SK-N-SH (cell line): ENCODE results near the gene DPF3. TPM values are rescaled to one million over a fixed set of nuclear protein-coding genes. Genes with fewer than 3 reads are reported as not detected.
A peak's percentile ranks its signal among the peaks of the same experiment; 100 is the strongest.

Experiments used
- CTCF ChIA-PET: fragments of 300-600, 350-600 bp; formaldehyde crosslinking; extraction: SDS; loops from one replicate; lab custom pipeline; 2021; lab: Yijun Ruan, JAX
- POLR2A ChIA-PET: fragments of 350-600 bp; sonication (Branson Sonifier 250); formaldehyde crosslinking; extraction: SDS; loops from one replicate; lab custom pipeline; 2020; ENCODE audit warnings: antibody characterized with exemption, inconsistent platforms; lab: Yijun Ruan, JAX
- DNase-seq: peaks from one replicate; pipeline ENCODE4 v3.0.0; 2012
- H2AFZ ChIP-seq: fragments of 200-600 bp; sonication (generic); 2 replicates; pipeline ENCODE4 v1.8.1; 2016; ENCODE audit warnings: antibody characterized with exemption, mild to moderate bottlenecking, low read depth
- H3F3A ChIP-seq: fragments of 200-600 bp; sonication (generic); replicated peaks from 2 replicates; pipeline ENCODE3; 2016; ENCODE audit warnings: antibody characterized with exemption, mild to moderate bottlenecking; ENCODE audit not compliant: insufficient read depth
- H3K27ac ChIP-seq, 2 experiments: fragments of 200-500 bp in 1 of 2; fragments of 200-600 bp in 1 of 2; sonication (Bioruptor generic) in 1 of 2; sonication (generic), shearing (Covaris generic) in 1 of 2; 2 replicates each; pipeline versions ENCODE4 v1.5.1 to v1.6.1; 2014 to 2016; ENCODE audit warnings: low read depth in 2 of 2, inconsistent platforms in 1 of 2, low read length in 1 of 2, mild to moderate bottlenecking in 1 of 2, mixed read lengths in 1 of 2
- H3K27me3 ChIP-seq: fragments of 200-600 bp; sonication (generic), shearing (Covaris generic); 2 replicates; pipeline ENCODE4 v1.6.1; 2016; ENCODE audit warnings: mixed run types; ENCODE audit not compliant: insufficient read depth
- H3K36me3 ChIP-seq, 2 experiments: fragments of 200-500 bp in 1 of 2; fragments of 200-600 bp in 1 of 2; sonication (Bioruptor generic) in 1 of 2; sonication (generic) in 1 of 2; replicated peaks in 1 of 2; 2 replicates each; pipeline versions ENCODE3 to v1.5.1; 2014 to 2016; ENCODE audit warnings: low read length in 1 of 2, mild to moderate bottlenecking in 1 of 2; ENCODE audit not compliant: insufficient read depth in 2 of 2, control insufficient read depth in 1 of 2
- H3K4me1 ChIP-seq, 2 experiments: fragments of 200-500 bp in 1 of 2; fragments of 200-600 bp in 1 of 2; sonication (Bioruptor generic) in 1 of 2; sonication (generic), shearing (Covaris generic) in 1 of 2; 2 replicates each; pipeline versions ENCODE4 v1.5.1 to v1.6.1; 2014 to 2016; ENCODE audit warnings: low read depth in 1 of 2, low read length in 1 of 2, mixed run types in 1 of 2; ENCODE audit not compliant: insufficient read depth in 2 of 2, control insufficient read depth in 1 of 2
- H3K4me2 ChIP-seq: fragments of 200-600 bp; sonication (generic), shearing (Covaris generic); 2 replicates; pipeline ENCODE4 v1.6.1; 2017; ENCODE audit warnings: mixed run types
- H3K4me3 ChIP-seq, 2 experiments: fragments of 200-500 bp in 1 of 2; fragments of 200-600 bp in 1 of 2; sonication (Bioruptor generic) in 1 of 2; sonication (generic), shearing (Covaris generic) in 1 of 2; 2 replicates each; pipeline versions ENCODE4 v1.5.1 to v1.8.1; 2014 to 2016; ENCODE audit warnings: low read depth in 2 of 2, inconsistent platforms in 1 of 2, low read length in 1 of 2, mild to moderate bottlenecking in 1 of 2, mixed read lengths in 1 of 2, moderate library complexity in 1 of 2
- H3K79me2 ChIP-seq: fragments of 200-600 bp; sonication (generic); 2 replicates; pipeline ENCODE4 v1.8.1; 2017; ENCODE audit warnings: mild to moderate bottlenecking; ENCODE audit not compliant: insufficient read depth
- H3K9ac ChIP-seq: fragments of 200-600 bp; sonication (generic); 2 replicates; pipeline ENCODE4 v1.6.1; 2017; ENCODE audit warnings: mixed run types
- H3K9me2 ChIP-seq: fragments of 200-600 bp; sonication (generic); 2 replicates; pipeline ENCODE4 v1.6.1; 2017; ENCODE audit warnings: mixed run types
- H3K9me3 ChIP-seq: fragments of 200-600 bp; sonication (generic); 2 replicates; pipeline ENCODE4 v1.6.1; 2017; ENCODE audit warnings: mixed run types, mild to moderate bottlenecking, moderate library complexity
- H4K20me1 ChIP-seq: fragments of 200-600 bp; sonication (generic); 2 replicates; pipeline ENCODE4 v1.6.1; 2017; ENCODE audit warnings: mild to moderate bottlenecking, mixed run types; ENCODE audit not compliant: insufficient read depth
- CHD2 ChIP-seq: fragments of 150-350 bp; IDR thresholded peaks from 2 replicates; pipeline ENCODE4 v1.6.1; 2018; ENCODE audit warnings: low read length; ENCODE audit not compliant: partially characterized antibody
- ELF1 ChIP-seq: IDR thresholded peaks from 2 replicates; pipeline ENCODE4 v1.4.0; 2012
- EP300 ChIP-seq, 2 experiments: IDR thresholded peaks; 2 replicates each; pipeline versions ENCODE4 v1.4.0 to v1.6.1; 2012; ENCODE audit warnings: borderline replicate concordance in 1 of 2, low read depth in 1 of 2, low read length in 1 of 2
- FOXJ3 ChIP-seq: sonication (generic); formaldehyde crosslinking; IDR thresholded peaks from 2 replicates; pipeline ENCODE4 v1.5.1; 2020; ENCODE audit warnings: mild to moderate bottlenecking, missing genetic modification reagents
- GATA2 ChIP-seq: sonication (generic); formaldehyde crosslinking; IDR thresholded peaks from 2 replicates; pipeline ENCODE4 v1.5.0; 2020; ENCODE audit warnings: mild to moderate bottlenecking, missing genetic modification reagents
- MAX ChIP-seq: IDR thresholded peaks from 2 replicates; pipeline ENCODE4 v1.4.0; 2012; ENCODE audit warnings: low read depth
- MEF2A ChIP-seq: IDR thresholded peaks from 2 replicates; pipeline ENCODE4 v1.4.0; 2012; ENCODE audit warnings: low read depth, borderline replicate concordance
- MXI1 ChIP-seq: IDR thresholded peaks from 2 replicates; pipeline ENCODE4 v1.6.1; 2012; ENCODE audit warnings: mild to moderate bottlenecking, low read depth, low read length, improper control_type of control experiment
- NFIC ChIP-seq: IDR thresholded peaks from 2 replicates; pipeline ENCODE4 v1.4.0; 2012; ENCODE audit warnings: borderline replicate concordance
- NRF1 ChIP-seq: IDR thresholded peaks from 2 replicates; pipeline ENCODE4 v1.6.1; 2012; ENCODE audit warnings: low read depth, mild to moderate bottlenecking, low read length
- PBX3 ChIP-seq: IDR thresholded peaks from 2 replicates; pipeline ENCODE4; 2012
- POLR2AphosphoS5 ChIP-seq: IDR thresholded peaks from 2 replicates; pipeline ENCODE4 v1.6.1; 2012; ENCODE audit warnings: low read depth, low read length
- RCOR1 ChIP-seq: fragments of 150-350 bp; IDR thresholded peaks from 2 replicates; pipeline ENCODE4 v1.6.1; 2017; ENCODE audit warnings: antibody characterized with exemption, low read length
- RFX5 ChIP-seq: IDR thresholded peaks from 2 replicates; pipeline ENCODE4 v1.6.1; 2012; ENCODE audit warnings: mild to moderate bottlenecking, improper control_type of control experiment, low read length
- SIN3A ChIP-seq: IDR thresholded peaks from 2 replicates; pipeline ENCODE4 v1.6.1; 2012; ENCODE audit warnings: low read depth, mild to moderate bottlenecking, low read length, moderate library complexity, borderline replicate concordance
- SMC3 ChIP-seq: IDR thresholded peaks from 2 replicates; pipeline ENCODE4 v1.6.1; 2012; ENCODE audit warnings: low read depth, low read length, improper control_type of control experiment
- TAF1 ChIP-seq: IDR thresholded peaks from 2 replicates; pipeline ENCODE4 v1.6.1; 2012; ENCODE audit warnings: low read depth, mild to moderate bottlenecking, low read length, moderate library complexity, borderline replicate concordance
- YY1 ChIP-seq: IDR thresholded peaks from 2 replicates; pipeline ENCODE4 v1.4.0; 2012; ENCODE audit warnings: low read depth, mild to moderate bottlenecking
- WGBS: methylation state at CpG from one replicate; pipeline ENCODE4 v1.1.6; 2017; ENCODE audit warnings: low lambda C conversion rate; 5-methylcytosine and 5-hydroxymethylcytosine counted together
- polyA plus RNA-seq, 3 experiments: library from polyadenylated mRNA; depleted of rRNA; stranded (reverse); fragments of >200 nt; gene quantifications; 2 replicates each; pipeline ENCODE4 v1.2.3, GENCODE V29; 2012
- TF ChIP-seq, protein P1 (sequence below): IDR thresholded peaks from 2 replicates; pipeline ENCODE4 v1.4.0; 2012; ENCODE audit warnings: low read depth, borderline replicate concordance
- TF ChIP-seq, protein P2 (sequence below): IDR thresholded peaks from 2 replicates; pipeline ENCODE4 v1.4.0; 2012; ENCODE audit warnings: low read depth, borderline replicate concordance

DPF3 gene
- polyA plus RNA-seq, 1 of the 3 experiments (the other 2 are of a cell fraction) = 2.8 TPM

DNA sequence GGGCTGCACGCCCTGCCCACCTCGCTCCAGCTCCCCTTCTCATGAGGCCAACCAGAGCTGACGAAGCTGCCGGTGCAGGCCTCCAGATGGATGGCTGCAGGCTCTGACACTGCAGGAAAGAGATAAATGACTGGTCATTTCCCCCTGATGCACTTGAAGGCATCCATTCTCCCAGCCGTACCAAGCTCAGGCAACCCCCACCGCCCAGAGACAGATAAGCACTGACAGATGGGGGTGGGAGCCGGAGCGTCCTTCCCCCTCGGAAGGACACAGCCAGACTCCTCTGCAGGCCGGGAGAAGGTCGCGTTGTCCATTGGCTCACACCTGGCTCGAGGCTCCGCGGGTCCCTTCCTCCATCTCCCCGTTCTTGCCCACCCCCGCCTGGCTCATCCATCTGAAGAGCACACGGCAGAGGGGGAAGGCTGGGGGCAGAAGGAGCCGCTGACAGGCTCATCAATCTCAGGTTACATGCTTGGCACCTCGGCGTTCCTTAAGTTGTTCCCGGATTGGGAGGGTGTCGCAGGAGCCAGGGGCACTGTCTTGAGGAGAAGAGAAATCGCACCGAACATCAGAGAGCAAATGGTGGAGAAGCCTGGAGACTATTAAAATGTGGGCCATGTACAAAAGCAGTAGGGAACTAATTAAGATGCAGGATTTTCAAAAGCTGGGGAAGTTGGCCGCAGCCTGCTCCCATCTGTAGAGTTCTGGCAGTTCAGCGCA, 151.6 kb downstream of the DPF3 start (continued):
- TF ChIP-seq GATA2 = peak; percentile 88
- peak; percentile 60; the same call in 1 of the 2 replicates for TF ChIP-seq MXI1
- TF ChIP-seq SIN3A = no peak
- TF ChIP-seq MEF2A = no peak
- no peak for TF ChIP-seq TAF1
- no peak for TF ChIP-seq ELF1
- no peak for TF ChIP-seq POLR2AphosphoS5
- TF ChIP-seq NRF1 = no peak
- TF ChIP-seq RCOR1 = peak; percentile 89

DNA sequence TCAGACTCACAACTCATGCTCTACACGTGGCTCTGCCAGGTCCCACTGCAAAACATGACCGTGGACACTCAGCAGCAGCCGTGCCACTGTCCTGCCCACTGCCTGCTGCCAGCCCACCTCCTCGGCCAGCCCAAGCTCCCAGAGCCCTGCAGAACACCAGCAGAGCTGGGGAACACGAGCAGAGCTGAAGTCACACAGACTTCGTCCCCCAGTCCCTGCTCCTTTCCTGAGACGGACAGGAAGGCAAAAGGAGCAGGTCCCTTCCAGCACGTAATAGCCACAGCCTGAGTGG, 152.1 kb downstream of the DPF3 start:
- no peak for TF ChIP-seq ELF1
- TF ChIP-seq CHD2 = no peak
- no peak for TF ChIP-seq NRF1
- TF ChIP-seq EP300 (IDR thresholded peaks at IDR 0.05; ENCODE audit: borderline replicate concordance in 1 of 2, low read depth in 1 of 2, low read length in 1 of 2) = no peak
- TF ChIP-seq PBX3 = no peak
- TF ChIP-seq YY1 = no peak
- TF ChIP-seq GATA2 = no peak
- no peak for TF ChIP-seq SMC3
- TF ChIP-seq RFX5 = no peak
- TF ChIP-seq MEF2A = no peak
- TF ChIP-seq, protein P1, sequence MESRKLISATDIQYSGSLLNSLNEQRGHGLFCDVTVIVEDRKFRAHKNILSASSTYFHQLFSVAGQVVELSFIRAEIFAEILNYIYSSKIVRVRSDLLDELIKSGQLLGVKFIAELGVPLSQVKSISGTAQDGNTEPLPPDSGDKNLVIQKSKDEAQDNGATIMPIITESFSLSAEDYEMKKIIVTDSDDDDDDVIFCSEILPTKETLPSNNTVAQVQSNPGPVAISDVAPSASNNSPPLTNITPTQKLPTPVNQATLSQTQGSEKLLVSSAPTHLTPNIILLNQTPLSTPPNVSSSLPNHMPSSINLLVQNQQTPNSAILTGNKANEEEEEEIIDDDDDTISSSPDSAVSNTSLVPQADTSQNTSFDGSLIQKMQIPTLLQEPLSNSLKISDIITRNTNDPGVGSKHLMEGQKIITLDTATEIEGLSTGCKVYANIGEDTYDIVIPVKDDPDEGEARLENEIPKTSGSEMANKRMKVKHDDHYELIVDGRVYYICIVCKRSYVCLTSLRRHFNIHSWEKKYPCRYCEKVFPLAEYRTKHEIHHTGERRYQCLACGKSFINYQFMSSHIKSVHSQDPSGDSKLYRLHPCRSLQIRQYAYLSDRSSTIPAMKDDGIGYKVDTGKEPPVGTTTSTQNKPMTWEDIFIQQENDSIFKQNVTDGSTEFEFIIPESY = no peak
- no peak for TF ChIP-seq MAX
- no peak for TF ChIP-seq FOXJ3
- no peak for TF ChIP-seq NFIC
- no peak for TF ChIP-seq TAF1
- TF ChIP-seq, protein P2, sequence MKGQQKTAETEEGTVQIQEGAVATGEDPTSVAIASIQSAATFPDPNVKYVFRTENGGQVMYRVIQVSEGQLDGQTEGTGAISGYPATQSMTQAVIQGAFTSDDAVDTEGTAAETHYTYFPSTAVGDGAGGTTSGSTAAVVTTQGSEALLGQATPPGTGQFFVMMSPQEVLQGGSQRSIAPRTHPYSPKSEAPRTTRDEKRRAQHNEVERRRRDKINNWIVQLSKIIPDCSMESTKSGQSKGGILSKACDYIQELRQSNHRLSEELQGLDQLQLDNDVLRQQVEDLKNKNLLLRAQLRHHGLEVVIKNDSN = no peak
- TF ChIP-seq, all 33 proteins: peak for 0
- POLR2A ChIA-PET = no interaction called here
- DNase-seq = no peak
- Histone ChIP-seq H4K20me1 (no peaks in the 10 kb centered on the region), H3K9me2 (no peaks in the 10 kb centered on the region), H3K4me2 (no peak overlapping the region), H3K9ac (no peak overlapping the region), H3K9me3 (no peaks in the 10 kb centered on the region), H3K4me3 (no peak overlapping the region), H3K36me3 (no peaks in the 10 kb centered on the region), H3K27me3 (no peaks in the 10 kb centered on the region), H3K4me1 (peaks cover 30 to 76% of the 10 kb centered on the region in 2 experiments), H3K27ac (peak overlapping the region in 1 of 2 experiments; percentile 88; a peak in 2 of 4 replicates), H3K79me2 (no peaks in the 10 kb centered on the region), H2AFZ (no peak overlapping the region), H3F3A (peaks cover 11% of the 10 kb centered on the region)
- CTCF ChIA-PET = no interaction called here
- 75% methylated on average over 5 of the region's 8 CpGs for WGBS
